NB4 (cell line): ENCODE data around the gene SPTBN4.

Experiments
- MAX ChIP-seq: IDR thresholded peaks from 2 replicates; pipeline ENCODE4 v1.6.1; 2011; ENCODE audit warnings: low read depth, low read length
- MYC ChIP-seq: IDR thresholded peaks from 2 replicates; pipeline ENCODE4 v1.6.1; 2011; ENCODE audit warnings: low read depth, low read length
- POLR2A ChIP-seq: IDR thresholded peaks from 2 replicates; pipeline ENCODE4 v1.6.1; 2011; ENCODE audit warnings: mild to moderate bottlenecking; ENCODE audit not compliant: insufficient read length; ENCODE audit errors: extremely low read depth

GRCh38 chr19:40625406-40626120 lies 158.8 kb downstream of the SPTBN4 start:
- TF ChIP-seq POLR2A: no peak
- no peak for TF ChIP-seq MAX
- TF ChIP-seq MYC: no peak
